HepG2 (cell line): ENCODE measurements around the gene ERLEC1. TPM values are rescaled to one million over a fixed set of nuclear protein-coding genes. Genes with fewer than 3 reads are reported as not detected.

Experiments used
- KLF16 ChIP-seq, 2 experiments: sonication (generic) in 1 of 2; formaldehyde crosslinking in 1 of 2; IDR thresholded peaks; 2 replicates each; pipeline versions ENCODE4 v1.6.1 to v1.8.0; 2016 to 2023; ENCODE audit warnings: missing genetic modification reagents in 2 of 2, missing compliant biosample characterization in 1 of 2
- MEIS2 ChIP-seq: sonication (generic); formaldehyde crosslinking; IDR thresholded peaks from 2 replicates; pipeline ENCODE4 v1.9.0; 2021; ENCODE audit warnings: mild to moderate bottlenecking, missing genetic modification reagents
- REL ChIP-seq: sonication (generic); formaldehyde crosslinking; conservative IDR thresholded peaks from 2 replicates; pipeline ENCODE4 v1.8.0; 2022; ENCODE audit warnings: mild to moderate bottlenecking, missing genetic modification reagents, moderate library complexity
- THYN1 ChIP-seq: sonication (generic); formaldehyde crosslinking; IDR thresholded peaks from 2 replicates; pipeline ENCODE4 v1.8.1; 2023; ENCODE audit warnings: low read depth, mild to moderate bottlenecking, moderate library complexity, missing genetic modification reagents, borderline replicate concordance
- TIGD3 ChIP-seq: sonication (generic); formaldehyde crosslinking; IDR thresholded peaks from 2 replicates; pipeline ENCODE4 v1.5.1; 2020; ENCODE audit warnings: mild to moderate bottlenecking, missing genetic modification reagents, borderline replicate concordance
- ZC3H13 ChIP-seq: sonication (generic); formaldehyde crosslinking; IDR thresholded peaks from 2 replicates; pipeline ENCODE4 v1.8.1; 2023; ENCODE audit warnings: mild to moderate bottlenecking, missing genetic modification reagents, moderate library complexity
- ZNF20 ChIP-seq: sonication (generic); formaldehyde crosslinking; IDR thresholded peaks from 2 replicates; pipeline ENCODE4 v1.4.0; 2020; ENCODE audit warnings: mild to moderate bottlenecking, moderate library complexity, missing genetic modification reagents
- ZNF326 ChIP-seq: sonication (generic); formaldehyde crosslinking; IDR thresholded peaks from 2 replicates; pipeline ENCODE4 v1.4.0; 2020; ENCODE audit warnings: missing genetic modification reagents, borderline replicate concordance
- polyA plus RNA-seq, 8 experiments: library from polyadenylated mRNA; depleted of rRNA in 3 of 8; stranded (reverse) in 7 of 8; unstranded in 1 of 8; fragments of >200 nt; fragmentation: Illumina TruSeq in 4 of 8; extraction: Trizol in 4 of 8; gene quantifications; 2 replicates each; pipeline versions ENCODE4 v1.2.1 to v1.2.3, GENCODE V29; 2011 to 2016; ENCODE audit warnings: low read depth in 4 of 8, missing spikeins in 1 of 8, mixed read lengths in 1 of 8; ENCODE audit not compliant: insufficient read depth in 1 of 8
- total RNA-seq, 5 experiments: library from RNA; depleted of rRNA; stranded (reverse); fragments of >200 nt; fragmentation: Illumina TruSeq; extraction: Trizol; gene quantifications; 2 replicates each; pipeline ENCODE4 v1.2.3, GENCODE V29; 2016; ENCODE audit warnings: low read depth in 1 of 5
- TF ChIP-seq, protein P1 (sequence below): sonication (generic); formaldehyde crosslinking; IDR thresholded peaks from 2 replicates; pipeline ENCODE4 v1.5.0; 2020; ENCODE audit warnings: missing genetic modification reagents
- TF ChIP-seq, protein P2 (sequence below): sonication (generic); formaldehyde crosslinking; IDR thresholded peaks from 2 replicates; pipeline ENCODE4 v1.4.0; 2020; ENCODE audit warnings: missing genetic modification reagents
- TF ChIP-seq, protein P3 (sequence below): sonication (generic); formaldehyde crosslinking; IDR thresholded peaks from 2 replicates; pipeline ENCODE4 v1.4.0; 2020; ENCODE audit warnings: mild to moderate bottlenecking, missing genetic modification reagents

The ERLEC1 gene
- total and polyA plus RNA-seq, 2 of the 13 experiments (the other 11 are each of a cell fraction or from before 2014, with no cell fraction given): 87.3 to 88.4 TPM

- TF ChIP-seq MEIS2 (CRISPR knock-in tag) (peak; percentile 96), ZNF326 (CRISPR knock-in tag) (no peak), KLF16 (CRISPR knock-in tag; IDR thresholded peaks at IDR 0.05) (peak; percentile 22 to 99; a peak in 2 of 4 replicates), THYN1 (CRISPR knock-in tag) (0 out of 2 replicates have a peak, but pooled peaks have one; percentile 21), ZC3H13 (CRISPR knock-in tag) (peak; percentile 82; the same call in 1 of the 2 replicates), ZNF20 (CRISPR knock-in tag) (peak; percentile 91), REL (CRISPR knock-in tag) (peak; percentile 83), TIGD3 (CRISPR knock-in tag) (no peak; the same call in 1 of the 2 replicates)
- TF ChIP-seq, protein P1, sequence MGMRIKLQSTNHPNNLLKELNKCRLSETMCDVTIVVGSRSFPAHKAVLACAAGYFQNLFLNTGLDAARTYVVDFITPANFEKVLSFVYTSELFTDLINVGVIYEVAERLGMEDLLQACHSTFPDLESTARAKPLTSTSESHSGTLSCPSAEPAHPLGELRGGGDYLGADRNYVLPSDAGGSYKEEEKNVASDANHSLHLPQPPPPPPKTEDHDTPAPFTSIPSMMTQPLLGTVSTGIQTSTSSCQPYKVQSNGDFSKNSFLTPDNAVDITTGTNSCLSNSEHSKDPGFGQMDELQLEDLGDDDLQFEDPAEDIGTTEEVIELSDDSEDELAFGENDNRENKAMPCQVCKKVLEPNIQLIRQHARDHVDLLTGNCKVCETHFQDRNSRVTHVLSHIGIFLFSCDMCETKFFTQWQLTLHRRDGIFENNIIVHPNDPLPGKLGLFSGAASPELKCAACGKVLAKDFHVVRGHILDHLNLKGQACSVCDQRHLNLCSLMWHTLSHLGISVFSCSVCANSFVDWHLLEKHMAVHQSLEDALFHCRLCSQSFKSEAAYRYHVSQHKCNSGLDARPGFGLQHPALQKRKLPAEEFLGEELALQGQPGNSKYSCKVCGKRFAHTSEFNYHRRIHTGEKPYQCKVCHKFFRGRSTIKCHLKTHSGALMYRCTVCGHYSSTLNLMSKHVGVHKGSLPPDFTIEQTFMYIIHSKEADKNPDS (CRISPR knock-in tag): peak; percentile 38; the same call in 1 of the 2 replicates
- TF ChIP-seq, protein P2, sequence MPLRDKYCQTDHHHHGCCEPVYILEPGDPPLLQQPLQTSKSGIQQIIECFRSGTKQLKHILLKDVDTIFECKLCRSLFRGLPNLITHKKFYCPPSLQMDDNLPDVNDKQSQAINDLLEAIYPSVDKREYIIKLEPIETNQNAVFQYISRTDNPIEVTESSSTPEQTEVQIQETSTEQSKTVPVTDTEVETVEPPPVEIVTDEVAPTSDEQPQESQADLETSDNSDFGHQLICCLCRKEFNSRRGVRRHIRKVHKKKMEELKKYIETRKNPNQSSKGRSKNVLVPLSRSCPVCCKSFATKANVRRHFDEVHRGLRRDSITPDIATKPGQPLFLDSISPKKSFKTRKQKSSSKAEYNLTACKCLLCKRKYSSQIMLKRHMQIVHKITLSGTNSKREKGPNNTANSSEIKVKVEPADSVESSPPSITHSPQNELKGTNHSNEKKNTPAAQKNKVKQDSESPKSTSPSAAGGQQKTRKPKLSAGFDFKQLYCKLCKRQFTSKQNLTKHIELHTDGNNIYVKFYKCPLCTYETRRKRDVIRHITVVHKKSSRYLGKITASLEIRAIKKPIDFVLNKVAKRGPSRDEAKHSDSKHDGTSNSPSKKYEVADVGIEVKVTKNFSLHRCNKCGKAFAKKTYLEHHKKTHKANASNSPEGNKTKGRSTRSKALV: peak; percentile 26; the same call in 1 of the 2 replicates
- TF ChIP-seq, protein P3, sequence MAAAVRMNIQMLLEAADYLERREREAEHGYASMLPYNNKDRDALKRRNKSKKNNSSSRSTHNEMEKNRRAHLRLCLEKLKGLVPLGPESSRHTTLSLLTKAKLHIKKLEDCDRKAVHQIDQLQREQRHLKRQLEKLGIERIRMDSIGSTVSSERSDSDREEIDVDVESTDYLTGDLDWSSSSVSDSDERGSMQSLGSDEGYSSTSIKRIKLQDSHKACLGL: peak; percentile 96
Observed at GRCh38 chr2:53786705-53787613, at the start of gene ERLEC1, which contains the start of gene ASB3 (continued).
